GM19395 (cell line): ENCODE data around the gene MSH5.
"Not testable (repeated sequence)": the region's sequence is repeated elsewhere in the genome, so short reads cannot be mapped to it uniquely, and the experiment has no call there.

ENCODE experiments used
- ATAC-seq: cut with Tn5 transposase; IDR thresholded peaks from one replicate; pipeline ENCODE4 v1.9.1; 2021; ENCODE audit warnings: mild to moderate bottlenecking, moderate library complexity; ENCODE audit not compliant: unreplicated experiment

Gene MSH5

DNA sequence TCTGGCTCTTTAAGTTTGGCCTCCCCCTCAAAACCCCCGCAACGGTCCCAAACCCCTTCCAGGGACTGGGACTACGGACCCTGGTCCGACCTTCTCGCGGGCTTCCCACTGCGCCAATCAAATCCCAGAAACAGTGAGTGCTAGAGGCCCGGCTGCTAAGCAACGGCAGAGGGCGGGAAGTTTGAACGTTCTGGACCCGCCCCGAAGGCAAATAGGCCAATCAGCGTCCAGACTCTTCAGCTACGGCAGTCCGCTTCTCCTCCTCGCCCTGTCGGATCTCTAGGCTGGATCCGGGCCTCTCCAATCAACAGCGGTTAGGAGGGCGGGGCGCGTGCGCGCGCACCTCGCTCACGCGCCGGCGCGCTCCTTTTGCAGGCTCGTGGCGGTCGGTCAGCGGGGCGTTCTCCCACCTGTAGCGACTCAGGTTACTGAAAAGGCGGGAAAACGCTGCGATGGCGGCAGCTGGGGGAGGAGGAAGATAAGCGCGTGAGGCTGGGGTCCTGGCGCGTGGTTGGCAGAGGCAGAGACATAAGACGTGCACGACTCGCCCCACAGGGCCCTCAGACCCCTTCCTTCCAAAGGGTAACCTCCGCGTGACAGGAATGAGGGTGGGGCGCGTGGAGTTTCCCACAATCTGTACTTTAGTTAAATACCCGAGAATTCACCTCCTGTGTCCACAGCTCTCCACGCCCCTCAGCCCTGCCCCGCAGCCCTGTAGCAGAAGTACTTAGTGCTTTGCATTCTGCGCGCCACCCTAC lies at the start of gene MSH5:
MSH5 (plus strand) TSS at position 367 of the 758 bp plus-strand sequence. CDS start 462 bp downstream, outside the sequence.
- ATAC-seq = peak; percentile 75

DNA sequence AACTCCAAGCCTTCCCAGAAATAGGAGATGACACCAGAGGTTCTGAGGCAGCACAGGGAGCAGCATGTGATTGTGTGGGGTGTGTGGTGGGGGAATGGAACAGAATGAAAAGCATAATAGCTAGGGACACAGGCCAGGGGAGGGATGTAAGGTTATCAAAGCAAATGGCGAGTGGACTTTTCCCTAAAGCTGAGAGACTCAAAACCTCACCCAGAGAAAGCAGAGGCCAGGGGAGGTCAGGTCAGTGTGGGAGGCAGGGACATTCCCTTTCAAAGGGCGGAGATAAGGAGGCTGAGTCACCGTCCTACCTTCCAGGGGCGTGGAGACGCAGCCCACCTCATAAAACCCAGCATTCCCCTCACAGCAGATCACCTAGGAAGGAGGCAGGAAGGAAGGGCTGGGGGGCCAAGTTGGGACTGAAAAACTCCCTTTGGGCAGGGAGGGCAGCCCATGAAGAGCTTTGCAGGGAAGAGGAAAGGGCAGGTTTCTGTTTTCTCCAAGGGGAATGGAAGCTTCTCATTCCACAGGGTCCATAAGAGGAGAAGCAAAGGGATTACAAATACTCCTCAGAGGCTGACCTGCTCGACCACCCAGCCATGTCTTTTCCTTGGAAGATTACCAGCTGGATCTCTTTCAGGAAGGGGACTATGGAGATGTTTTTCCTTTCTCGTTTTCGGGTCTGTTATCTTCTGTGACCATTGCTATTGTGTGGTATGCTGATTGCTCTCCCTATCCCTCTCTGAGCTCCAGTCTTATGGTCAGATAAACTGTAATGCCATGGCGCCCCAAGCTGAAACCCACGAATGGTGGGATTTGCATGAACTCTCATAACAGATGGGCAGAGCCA lies 49.4 kb upstream of the MSH5 start:
- no peak for ATAC-seq

DNA sequence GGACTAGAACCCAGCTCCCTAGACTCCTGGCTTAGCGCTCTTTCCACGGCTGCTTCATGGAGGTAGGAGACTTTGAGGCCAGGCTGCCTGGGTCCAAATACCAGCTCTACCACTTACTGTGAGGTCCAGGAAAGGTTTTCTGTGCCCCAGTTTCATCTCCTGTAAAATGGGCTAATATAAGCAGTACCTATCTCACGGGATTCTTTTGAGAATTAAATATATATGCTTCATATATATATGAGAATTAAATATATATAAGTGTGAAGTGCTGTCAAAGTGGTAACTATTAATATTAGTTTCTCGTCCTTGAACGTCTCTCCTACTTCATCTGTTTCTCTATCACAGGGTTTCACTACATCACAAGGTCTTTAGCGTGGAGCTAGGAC lies 48.7 kb upstream of the MSH5 start:
- ATAC-seq = no peak

DNA sequence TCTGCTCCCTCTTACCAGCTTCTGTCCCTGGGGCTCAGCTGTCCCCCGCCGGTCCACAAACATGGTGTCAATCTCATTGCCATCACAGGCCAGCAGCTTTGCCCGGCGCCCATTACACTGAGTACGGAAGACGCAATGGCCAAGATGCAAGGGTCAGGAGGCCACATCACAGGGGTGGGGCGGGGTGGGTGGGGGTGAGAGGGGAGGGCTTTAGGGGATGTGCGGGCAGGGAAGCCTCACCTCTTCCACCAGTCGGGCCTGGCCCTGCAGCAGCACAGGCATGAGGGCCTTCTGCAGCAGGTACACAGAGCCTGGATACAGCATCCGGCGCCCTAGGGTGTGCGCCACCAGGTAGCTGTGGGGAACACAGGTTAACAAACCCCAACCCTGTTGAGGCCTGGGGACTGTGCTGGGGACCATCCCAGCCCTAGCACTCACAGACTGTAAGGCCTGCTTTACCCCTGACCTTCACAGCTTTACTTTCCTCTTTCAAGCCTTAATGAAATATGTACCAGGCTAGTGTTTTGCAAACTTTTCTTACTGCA lies 48.2 kb upstream of the MSH5 start:
- no peak for ATAC-seq

DNA sequence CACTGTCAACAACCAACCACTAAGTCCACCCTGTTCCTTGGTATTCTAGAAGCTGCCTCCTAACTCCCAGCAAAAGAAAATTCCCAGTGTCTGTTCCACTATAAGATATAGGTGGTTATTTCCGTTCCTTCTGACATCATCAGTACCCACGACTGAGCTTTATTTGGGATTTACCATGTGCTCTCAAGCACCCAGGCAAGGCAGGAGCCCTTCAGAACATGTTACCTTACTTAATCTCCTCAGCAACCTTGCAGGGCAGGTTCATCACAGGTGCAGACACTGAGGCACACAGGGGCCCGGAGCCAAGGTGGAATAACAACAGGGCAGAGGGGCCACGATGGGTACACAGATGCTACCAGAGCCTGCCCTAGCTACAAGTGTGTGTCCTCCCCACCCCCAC lies 47.5 kb upstream of the MSH5 start:
- ATAC-seq = no peak

DNA sequence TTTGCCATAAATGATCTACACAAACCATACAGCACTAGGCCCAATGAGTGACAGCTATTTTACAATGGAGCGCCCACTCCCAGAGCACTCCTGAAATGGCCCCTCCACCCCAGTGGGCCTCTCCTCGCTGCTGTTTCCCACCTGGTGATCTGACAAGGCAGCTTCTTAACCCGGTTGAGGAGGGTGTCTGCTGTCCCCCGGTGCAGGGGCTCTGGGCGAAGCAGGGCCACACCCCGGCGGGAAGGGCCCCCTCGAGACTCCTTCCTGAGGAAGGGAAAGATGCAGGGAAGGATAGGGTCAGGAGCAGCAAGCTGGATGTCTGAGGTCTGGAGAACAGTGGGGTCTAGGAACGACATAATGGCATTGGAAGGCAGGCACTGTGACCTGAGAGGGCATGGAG lies 46.9 kb upstream of the MSH5 start:
- ATAC-seq = no peak

DNA sequence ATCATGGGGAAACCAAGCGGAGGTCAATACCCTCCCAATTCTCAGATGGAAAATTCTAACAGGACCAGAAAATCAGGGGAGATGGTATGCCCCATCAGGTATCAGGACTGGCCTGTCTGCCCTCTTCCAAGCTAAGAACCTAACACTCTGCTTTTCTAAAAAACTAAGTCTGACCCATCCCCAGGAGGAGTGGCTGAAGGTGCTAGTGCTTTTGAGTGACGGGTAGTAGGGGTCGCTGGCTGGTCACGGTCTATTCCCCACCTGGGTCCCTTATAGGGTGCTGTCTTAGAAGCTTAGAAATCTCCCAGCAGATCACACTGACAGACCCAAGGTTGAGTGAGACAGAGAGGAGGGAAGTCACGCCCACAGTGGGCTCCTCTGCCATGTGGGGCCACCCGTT lies 46.3 kb upstream of the MSH5 start:
- no peak for ATAC-seq

DNA sequence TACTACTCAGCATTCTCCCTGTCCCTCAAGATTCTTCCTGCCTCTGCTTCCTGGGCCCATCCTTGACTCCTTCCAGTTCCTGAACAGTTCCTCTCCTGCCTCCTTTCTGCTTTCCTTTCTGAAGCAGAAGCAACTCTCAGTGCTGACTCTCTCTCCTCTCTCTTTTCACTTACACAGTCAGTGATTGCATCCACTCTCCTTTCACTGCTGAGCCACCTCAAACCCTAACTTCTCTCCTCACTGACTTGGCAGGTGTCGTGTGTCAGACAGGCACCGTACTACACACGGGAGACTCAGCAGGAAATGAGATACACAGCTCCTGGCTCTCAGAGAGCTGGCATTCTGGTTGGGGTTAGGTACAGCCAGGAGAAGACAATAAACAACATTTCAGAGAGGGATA lies 42.2 kb upstream of the MSH5 start:
- ATAC-seq = no peak

DNA sequence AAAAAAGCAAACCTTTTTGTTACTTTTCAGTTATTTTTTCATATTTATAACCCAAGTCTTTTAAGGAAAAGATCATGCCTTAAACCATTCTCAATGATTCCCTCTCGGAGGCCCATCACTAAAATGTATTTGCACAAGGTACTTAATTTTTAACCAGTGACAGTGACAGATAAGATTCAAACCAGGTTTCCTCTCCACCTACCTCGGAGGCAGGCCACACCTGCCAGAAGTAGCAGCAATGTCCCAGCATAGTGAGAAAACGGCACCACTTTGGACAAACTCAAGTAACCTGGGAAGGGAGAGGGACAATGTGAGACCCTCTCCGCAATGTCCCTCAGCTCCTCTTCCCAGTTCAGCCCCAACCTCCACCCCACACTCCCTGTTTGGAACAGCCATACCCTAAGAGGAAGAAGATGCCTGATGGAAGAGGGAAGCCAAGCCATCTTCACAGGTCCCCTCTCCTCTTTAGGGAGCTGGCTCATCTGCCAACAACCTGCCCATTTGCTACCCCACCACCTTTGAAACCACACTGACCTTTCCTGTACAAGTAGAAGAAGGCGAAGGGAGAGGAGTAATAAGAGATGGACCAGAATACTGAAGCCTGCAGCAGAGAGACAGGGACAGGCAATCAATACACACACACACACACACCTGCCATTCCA lies 38.9 kb upstream of the MSH5 start:
- no peak for ATAC-seq

DNA sequence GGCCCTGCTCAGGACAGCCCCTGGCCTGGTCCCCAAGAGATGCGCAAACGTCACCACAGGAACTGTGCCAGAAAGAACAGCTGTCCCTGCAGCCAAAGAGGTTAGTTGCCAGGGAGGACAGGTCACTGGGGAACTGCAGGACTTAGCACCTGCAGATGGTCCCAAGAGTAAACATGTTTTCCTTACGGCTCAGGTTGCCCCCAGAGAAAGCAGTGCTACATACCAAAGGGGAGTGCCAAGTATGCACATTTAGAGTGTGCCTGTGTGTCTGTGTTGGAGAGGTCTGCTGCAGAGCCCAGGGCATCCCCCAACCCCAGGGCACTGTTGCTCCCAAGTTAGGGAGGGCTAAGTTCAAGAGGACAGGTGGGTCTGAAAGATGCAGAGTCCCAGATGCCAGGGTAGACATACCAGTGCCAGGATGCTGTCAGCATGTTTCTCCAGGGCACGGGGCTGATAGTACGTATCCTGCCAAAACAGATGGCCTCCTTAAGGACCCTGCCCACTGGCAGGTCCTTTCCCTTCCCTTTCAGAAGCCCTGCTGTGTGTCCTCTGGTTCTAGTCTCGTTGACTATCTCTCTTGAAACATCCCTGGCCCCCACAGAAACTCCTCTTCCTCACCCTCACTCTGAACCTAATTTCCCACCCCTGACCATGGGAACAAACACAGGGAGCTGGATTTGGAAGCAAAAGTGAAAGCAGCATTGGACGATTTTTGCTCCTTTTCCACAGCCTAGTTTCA lies 38.0 kb upstream of the MSH5 start:
- ATAC-seq = no peak

DNA sequence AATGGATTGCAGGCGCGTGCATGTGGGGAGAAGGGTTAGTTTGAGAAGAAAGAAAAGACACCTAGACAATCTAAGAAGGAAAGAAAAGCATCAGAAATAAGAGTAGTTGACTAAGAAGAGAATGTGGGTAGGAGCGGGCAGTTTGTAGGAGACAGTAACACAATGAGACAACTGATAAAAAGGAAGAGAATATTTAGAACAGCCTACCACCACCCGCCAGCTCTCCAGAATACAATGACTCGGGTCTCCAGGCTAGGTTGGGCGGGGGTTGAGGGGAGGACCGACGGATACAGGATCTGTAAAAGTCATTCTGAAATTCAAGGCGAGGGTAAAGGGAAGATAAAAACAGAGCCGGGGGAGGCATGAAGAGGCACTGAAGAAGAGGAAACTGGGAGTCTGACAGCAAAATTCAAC lies 37.4 kb upstream of the MSH5 start:
- peak; percentile 8 for ATAC-seq

DNA sequence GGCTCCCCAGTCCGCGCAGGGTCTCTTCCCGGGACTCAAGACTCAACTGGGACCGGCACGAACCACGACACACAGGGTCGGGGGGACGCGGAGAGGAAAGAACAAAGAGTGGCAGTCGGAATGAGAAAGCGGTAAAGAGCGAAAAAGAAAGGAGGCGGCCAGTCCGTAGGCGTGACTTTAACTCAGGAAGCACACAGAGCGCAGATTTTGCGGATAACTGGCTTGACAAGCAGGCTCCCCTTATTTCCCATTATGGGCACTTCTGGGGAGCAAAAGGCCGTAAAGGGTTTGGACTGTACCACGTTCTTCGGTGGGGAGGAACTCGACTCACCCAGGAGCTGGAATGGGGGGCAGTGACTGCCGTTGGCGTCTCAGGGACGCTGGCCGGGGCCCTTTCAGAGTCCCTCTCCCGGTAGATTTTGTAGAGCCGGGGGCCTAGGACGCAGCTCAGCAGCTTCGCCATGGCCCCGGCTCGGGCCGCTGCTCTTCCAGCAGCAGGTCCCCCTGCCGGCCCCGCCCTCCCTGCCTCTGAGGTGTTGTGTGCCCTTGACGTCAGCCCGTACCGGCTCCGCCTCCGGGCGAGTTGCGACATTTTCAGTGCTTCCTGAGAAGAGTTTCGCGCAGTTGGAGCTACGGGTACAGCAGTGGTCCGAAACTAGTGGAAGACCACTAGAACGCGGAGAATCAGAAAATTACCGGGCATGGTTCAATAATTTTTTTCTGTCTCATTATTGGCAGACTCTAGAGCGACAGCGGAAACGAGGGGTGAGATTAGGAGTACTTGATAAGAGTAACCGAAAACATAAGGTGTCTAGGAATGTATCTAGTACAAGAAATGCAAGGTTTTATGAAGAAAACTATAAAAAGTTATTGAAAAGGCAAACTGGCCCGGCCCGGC lies 36.7 kb upstream of the MSH5 start, which contains the start of gene ABHD16A:
ABHD16A (minus strand) TSS at position 506 of the 898 bp plus-strand sequence; CDS start at position 463, 43 bp downstream.
- peak; percentile 87 for ATAC-seq

DNA sequence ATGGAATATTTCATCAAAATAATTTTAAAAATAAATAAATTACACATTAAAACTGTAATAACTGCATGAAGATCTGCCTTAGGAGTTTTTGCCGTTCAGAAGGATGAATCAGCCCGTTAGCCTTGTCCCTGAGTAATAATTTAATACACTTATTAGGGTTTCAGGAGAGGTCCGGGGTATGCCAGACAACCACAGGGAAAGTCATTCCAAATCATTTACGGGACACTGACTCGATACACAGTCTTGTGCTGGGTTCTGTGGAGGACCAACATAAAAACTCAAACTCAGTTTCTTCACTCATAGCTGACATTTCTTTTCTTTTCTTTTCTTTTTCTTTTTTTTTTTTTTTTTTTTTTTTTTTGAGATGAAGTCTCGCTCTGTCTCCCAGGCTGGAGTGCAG lies 33.9 kb upstream of the MSH5 start:
- ATAC-seq = no peak

DNA sequence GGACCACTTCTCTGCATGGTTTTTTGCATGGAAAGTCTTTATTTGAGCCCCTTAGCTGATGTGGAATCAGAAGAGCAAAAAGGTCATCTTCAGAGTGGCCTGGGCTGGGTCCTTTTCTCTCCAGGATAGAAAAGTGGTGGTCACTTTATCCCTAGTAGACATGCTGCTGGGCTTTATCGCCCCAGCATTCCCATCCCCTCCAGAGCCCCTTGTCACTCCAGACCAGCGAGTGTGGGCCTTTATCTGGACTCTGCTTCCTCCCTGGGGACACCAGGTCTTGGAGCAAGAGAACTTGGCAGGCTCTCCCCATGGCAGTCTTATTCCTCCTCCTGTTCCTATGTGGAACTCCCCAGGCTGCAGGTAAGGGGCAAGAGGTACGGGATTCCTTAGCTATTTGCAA lies 33.2 kb upstream of the MSH5 start, which contains the start of gene LY6G6F:
LY6G6F (plus strand) TSS at position 268 of the 400 bp plus-strand sequence; CDS start at position 309, 41 bp downstream.
- no peak for ATAC-seq

DNA sequence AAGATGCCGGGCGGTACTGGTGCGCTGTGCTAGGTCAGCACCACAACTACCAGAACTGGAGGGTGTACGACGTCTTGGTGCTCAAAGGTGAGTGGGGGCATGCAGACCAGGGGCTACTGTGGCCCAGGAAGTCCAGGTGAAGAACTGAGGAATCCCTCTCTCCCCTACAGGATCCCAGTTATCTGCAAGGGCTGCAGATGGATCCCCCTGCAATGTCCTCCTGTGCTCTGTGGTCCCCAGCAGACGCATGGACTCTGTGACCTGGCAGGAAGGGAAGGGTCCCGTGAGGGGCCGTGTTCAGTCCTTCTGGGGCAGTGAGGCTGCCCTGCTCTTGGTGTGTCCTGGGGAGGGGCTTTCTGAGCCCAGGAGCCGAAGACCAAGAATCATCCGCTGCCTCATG lies 32.1 kb upstream of the MSH5 start:
- ATAC-seq = no peak

DNA sequence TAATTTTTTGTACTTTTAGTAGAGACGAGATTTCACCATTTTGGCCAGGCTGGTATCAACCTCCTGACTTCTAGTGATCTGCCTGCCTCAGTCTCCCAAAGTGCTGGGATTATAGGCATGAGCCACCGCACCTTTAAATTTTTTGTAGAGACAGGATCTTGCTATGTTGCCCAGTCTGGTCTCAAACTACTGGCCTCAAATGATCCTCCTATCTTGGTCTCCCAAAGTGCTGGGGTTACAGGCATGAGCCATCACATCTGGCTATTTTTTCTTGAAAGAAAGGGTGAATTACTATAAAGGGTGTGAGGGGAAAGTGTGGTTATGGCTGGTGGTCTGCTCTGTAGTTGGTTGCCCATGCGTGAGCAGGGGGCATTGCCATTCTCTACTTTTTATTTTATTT lies 31.6 kb upstream of the MSH5 start:
- ATAC-seq = no peak

DNA sequence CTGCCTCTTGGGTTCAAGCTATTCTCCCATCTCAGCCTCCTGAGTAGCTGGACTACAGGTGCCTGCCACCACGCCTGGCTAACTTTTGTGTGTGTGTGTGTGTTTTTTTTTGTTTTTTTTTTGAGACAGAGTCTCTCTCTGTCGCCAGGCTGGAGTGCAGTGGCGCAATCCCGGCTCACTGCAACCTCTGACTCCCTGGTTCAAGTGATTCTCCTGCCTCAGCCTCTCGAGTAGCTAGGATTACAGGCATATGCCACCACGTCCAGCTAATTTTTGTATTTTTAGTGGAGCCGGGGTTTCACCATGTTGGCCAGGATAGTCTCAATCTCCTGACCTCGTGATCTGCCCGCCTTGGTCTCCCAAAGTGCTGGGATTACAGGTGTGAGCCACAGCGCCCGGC lies 30.6 kb upstream of the MSH5 start:
- not testable (repeated sequence) for ATAC-seq

DNA sequence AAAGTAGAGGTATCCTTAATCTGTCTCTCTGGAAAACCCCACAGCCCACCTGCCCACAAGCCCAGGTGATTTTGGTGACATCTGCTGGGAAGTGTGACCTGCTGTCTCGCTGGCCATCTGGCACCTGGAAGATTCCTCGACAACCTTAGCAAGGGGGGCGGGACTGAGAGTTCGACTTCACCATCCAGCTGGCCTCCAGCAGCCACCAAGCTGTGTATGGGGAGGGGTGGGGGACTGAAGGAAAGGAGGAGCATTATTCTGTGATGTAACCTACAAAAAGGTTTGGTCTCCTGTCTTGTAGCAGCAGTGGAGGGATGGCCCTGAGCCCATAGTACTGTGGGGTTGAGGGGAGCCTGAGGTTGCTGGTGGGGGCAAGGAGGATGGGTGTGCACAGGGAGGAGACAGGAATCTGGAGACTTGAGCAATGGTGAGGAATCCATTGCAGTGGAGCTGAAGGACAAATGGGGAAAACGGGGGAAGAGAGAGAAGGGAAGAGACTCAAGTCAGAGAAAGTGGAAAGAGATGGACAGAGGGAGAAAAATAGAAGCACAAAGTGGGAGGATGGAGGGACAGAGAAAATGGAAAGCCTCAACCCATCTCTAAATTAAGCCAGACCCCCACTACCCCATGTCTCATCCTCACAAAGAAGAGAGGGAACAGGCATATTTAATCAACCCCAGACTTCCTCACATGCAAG lies 29.1 kb upstream of the MSH5 start:
- no peak for ATAC-seq

DNA sequence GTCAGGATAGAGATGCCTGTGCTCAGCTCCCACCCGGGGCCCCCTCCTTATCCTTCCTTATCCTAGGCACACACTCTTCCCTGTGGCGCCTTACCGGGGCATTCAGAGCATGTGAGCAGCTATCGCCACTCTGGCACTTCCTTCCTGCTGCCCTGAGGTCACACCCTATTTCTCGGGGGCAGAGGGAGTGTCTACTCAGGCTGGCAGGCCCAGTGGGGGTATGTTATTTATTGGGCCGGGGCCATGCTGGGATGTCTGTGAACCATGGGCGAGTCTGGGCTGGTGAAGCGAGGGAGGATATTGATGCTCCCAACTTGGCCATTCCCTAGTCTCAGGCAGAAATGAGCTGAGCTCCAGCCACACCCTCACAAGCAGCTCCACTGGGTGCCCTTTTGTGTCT lies 28.6 kb upstream of the MSH5 start:
- ATAC-seq = no peak
